H9 (cell line): ENCODE measurements around the gene RB1. TPM values are rescaled to one million over a fixed set of nuclear protein-coding genes. Genes with fewer than 3 reads are reported as not detected.

Experiments
- DNase-seq: peaks from one replicate; pipeline ENCODE4 v3.0.0-alpha.2; 2017
- H2AFZ ChIP-seq: one replicate; pipeline ENCODE4 v1.6.1; 2013; ENCODE audit warnings: mild to moderate bottlenecking, low read length, control low read depth, moderate library complexity
- H2AK5ac ChIP-seq: 2 replicates; pipeline ENCODE4 v1.6.1; 2013; ENCODE audit warnings: low read length, control low read depth, mixed read lengths; ENCODE audit not compliant: insufficient read length
- H2BK120ac ChIP-seq: one replicate; pipeline ENCODE4 v1.6.1; 2013; ENCODE audit warnings: low read depth, mild to moderate bottlenecking, low read length, control low read depth, inconsistent platforms; ENCODE audit not compliant: poor library complexity, severe bottlenecking
- H2BK12ac ChIP-seq: 2 replicates; pipeline ENCODE4 v1.6.1; 2013; ENCODE audit warnings: low read length, control low read depth, mixed read lengths, low read depth; ENCODE audit not compliant: insufficient read length
- H2BK15ac ChIP-seq: 2 replicates; pipeline ENCODE4 v1.6.1; 2013; ENCODE audit warnings: low read depth, low read length, control low read depth
- H2BK20ac ChIP-seq: one replicate; pipeline ENCODE4 v1.6.1; 2013; ENCODE audit warnings: low read depth, mild to moderate bottlenecking, low read length, control low read depth, inconsistent platforms; ENCODE audit not compliant: poor library complexity, severe bottlenecking
- H2BK5ac ChIP-seq: 2 replicates; pipeline ENCODE4 v1.6.1; 2013; ENCODE audit warnings: low read length, control low read depth, mixed read lengths; ENCODE audit not compliant: insufficient read length
- H3K14ac ChIP-seq: 2 replicates; pipeline ENCODE4 v1.6.1; 2013; ENCODE audit warnings: low read length, control low read depth; ENCODE audit not compliant: insufficient read depth
- H3K18ac ChIP-seq: 2 replicates; pipeline ENCODE4 v1.6.1; 2013; ENCODE audit warnings: low read depth, mild to moderate bottlenecking, mixed read lengths, low read length, control low read depth; ENCODE audit not compliant: insufficient read length
- H3K23ac ChIP-seq: 2 replicates; pipeline ENCODE4 v1.6.1; 2013; ENCODE audit warnings: low read length, control low read depth, mixed read lengths, low read depth; ENCODE audit not compliant: insufficient read length
- H3K23me2 ChIP-seq: 2 replicates; pipeline ENCODE4 v1.6.1; 2013; ENCODE audit warnings: low read depth, mild to moderate bottlenecking, mixed read lengths, low read length, control low read depth; ENCODE audit not compliant: insufficient read length, poor library complexity, severe bottlenecking
- H3K27ac ChIP-seq: 2 replicates; pipeline ENCODE4 v1.5.1; 2013; ENCODE audit warnings: low read length, control low read depth, mixed read lengths, low read depth; ENCODE audit not compliant: insufficient read length
- H3K27me3 ChIP-seq: 2 replicates; pipeline ENCODE4 v1.6.1; 2013; ENCODE audit warnings: low read length, control low read depth, inconsistent platforms; ENCODE audit not compliant: insufficient read depth
- H3K4ac ChIP-seq: 2 replicates; pipeline ENCODE4 v1.6.1; 2013; ENCODE audit warnings: low read depth, mild to moderate bottlenecking, control low read depth, inconsistent platforms, low read length, moderate library complexity
- H3K4me1 ChIP-seq: 2 replicates; pipeline ENCODE4 v1.6.1; 2013; ENCODE audit warnings: low read length, control low read depth, inconsistent platforms; ENCODE audit not compliant: insufficient read depth
- H3K4me2 ChIP-seq: 2 replicates; pipeline ENCODE4 v1.6.1; 2013; ENCODE audit warnings: low read length, control low read depth, mixed read lengths; ENCODE audit not compliant: insufficient read length, insufficient read depth
- H3K56ac ChIP-seq: 2 replicates; pipeline ENCODE4 v1.6.1; 2013; ENCODE audit warnings: low read depth, mild to moderate bottlenecking, mixed read lengths, low read length, control low read depth; ENCODE audit not compliant: insufficient read length
- H3K79me1 ChIP-seq: 2 replicates; pipeline ENCODE4 v1.6.1; 2013; ENCODE audit warnings: low read depth, mild to moderate bottlenecking, moderate library complexity, low read length, control low read depth, inconsistent platforms; ENCODE audit not compliant: insufficient read depth, poor library complexity, severe bottlenecking
- H3K79me2 ChIP-seq: 2 replicates; pipeline ENCODE4 v1.6.1; 2013; ENCODE audit warnings: low read length, control low read depth, inconsistent platforms; ENCODE audit not compliant: insufficient read depth
- H3K9ac ChIP-seq: 2 replicates; pipeline ENCODE4 v1.6.1; 2013; ENCODE audit warnings: low read length, control low read depth, mixed read lengths; ENCODE audit not compliant: insufficient read length; ENCODE audit errors: extremely low read depth
- H3K9me3 ChIP-seq: one replicate; pipeline ENCODE4 v1.6.1; 2013; ENCODE audit warnings: low read depth, low read length, inconsistent platforms; ENCODE audit not compliant: control insufficient read depth
- H3T11ph ChIP-seq: one replicate; pipeline ENCODE4 v1.6.1; 2013; ENCODE audit warnings: mild to moderate bottlenecking, low read length, control low read depth, inconsistent platforms
- H4K20me1 ChIP-seq: one replicate; pipeline ENCODE4 v1.6.1; 2013; ENCODE audit not compliant: control insufficient read depth, insufficient read length, insufficient read depth
- H4K5ac ChIP-seq: 2 replicates; pipeline ENCODE4 v1.6.1; 2013; ENCODE audit warnings: low read depth, mild to moderate bottlenecking, mixed read lengths, low read length, control low read depth; ENCODE audit not compliant: insufficient read length
- H4K8ac ChIP-seq: replicated peaks from 2 replicates; pipeline ENCODE4 v1.6.1; 2013; ENCODE audit warnings: low read length, control low read depth, mixed read lengths, low read depth; ENCODE audit not compliant: insufficient read length
- H4K91ac ChIP-seq: 2 replicates; pipeline ENCODE4 v1.6.1; 2013; ENCODE audit warnings: low read depth, mild to moderate bottlenecking, moderate library complexity, mixed read lengths, low read length, control low read depth; ENCODE audit not compliant: insufficient read length
- H3K27ac Mint-ChIP-seq, 3 experiments: 2 replicates in 2 of 3; 3 replicates in 1 of 3; pipeline ENCODE4 v1.8.0; 2020 to 2021; ENCODE audit warnings: mixed read lengths in 3 of 3, mild to moderate bottlenecking in 1 of 3, moderate library complexity in 1 of 3
- H3K27me3 Mint-ChIP-seq: 2 replicates; pipeline ENCODE4 v1.8.0; 2021; ENCODE audit warnings: low read depth, mild to moderate bottlenecking, moderate library complexity, mixed read lengths
- H3K36me3 Mint-ChIP-seq, 3 experiments: 2 replicates in 2 of 3; 3 replicates in 1 of 3; pipeline ENCODE4 v1.8.0; 2020 to 2021; ENCODE audit warnings: low read depth in 3 of 3, mixed read lengths in 3 of 3; ENCODE audit not compliant: insufficient read depth in 1 of 3
- H3K4me1 Mint-ChIP-seq, 2 experiments: 2 replicates each; pipeline ENCODE4 v1.8.0; 2020; ENCODE audit warnings: mixed read lengths in 2 of 2
- H3K4me3 Mint-ChIP-seq, 2 experiments: 2 replicates in 1 of 2; 3 replicates in 1 of 2; pipeline ENCODE4 v1.8.0; 2020 to 2021; ENCODE audit warnings: mild to moderate bottlenecking in 2 of 2, mixed read lengths in 2 of 2, moderate library complexity in 1 of 2
- H3K9me3 Mint-ChIP-seq, 2 experiments: 2 replicates in 1 of 2; 3 replicates in 1 of 2; pipeline ENCODE4 v1.8.0; 2020; ENCODE audit warnings: mild to moderate bottlenecking in 2 of 2, mixed read lengths in 2 of 2, moderate library complexity in 1 of 2
- WGBS: extraction: QIAGEN DNeasy Blood & Tissue Kit; methylation state at CpG from one replicate; pipeline ENCODE4 v1.1.7; 2013; ENCODE audit warnings: missing lambda C conversion rate, low lambda C conversion rate, mixed read lengths; ENCODE audit not compliant: insufficient read length; ENCODE audit errors: extremely low coverage; 5-methylcytosine and 5-hydroxymethylcytosine counted together
- total RNA-seq: library from RNA; stranded (reverse); gene quantifications from 2 replicates; pipeline ENCODE4 v1.2.1, GENCODE V29; 2021
- TF ChIP-seq, protein P1 (sequence below): fragments of 200-600 bp; sonication (generic); conservative IDR thresholded peaks from 3 replicates; pipeline ENCODE4 v1.8.0; 2021; ENCODE audit warnings: antibody characterized with exemption, mild to moderate bottlenecking

The RB1 gene
- total RNA-seq, 1 experiment from 2014 or later, result 20.5 TPM

GRCh38 chr13:48514793-48515192 lies 211.2 kb downstream of the RB1 start:
- Histone ChIP-seq H2BK12ac (no peak overlapping the region), H4K20me1 (no peaks in the 10 kb centered on the region), H3K23me2 (no peaks in the 10 kb centered on the region), H3K4ac (no peak overlapping the region), H2AK5ac (no peak overlapping the region), H4K5ac (no peak overlapping the region), H2BK5ac (no peak overlapping the region), H3K18ac (no peak overlapping the region), H2BK120ac (no peak overlapping the region), H3K27ac (no peak overlapping the region), H3K23ac (no peak overlapping the region), H3K14ac (no peak overlapping the region), H3K79me1 (no peaks in the 10 kb centered on the region), H3K9me3 (no peaks in the 10 kb centered on the region), H3K27me3 (no peaks in the 10 kb centered on the region), H4K8ac (no peak overlapping the region), H2AFZ (no peak overlapping the region), H3K79me2 (no peaks in the 10 kb centered on the region), H3K9ac (no peak overlapping the region), H3K56ac (no peak overlapping the region), H3T11ph (no peak overlapping the region), H3K4me2 (no peak overlapping the region), H2BK20ac (no peak overlapping the region), H3K4me1 (no peaks in the 10 kb centered on the region; the same call in 1 of the 2 replicates), H4K91ac (no peak overlapping the region), H2BK15ac (no peak overlapping the region)
- no peaks in the 10 kb centered on the region for H3K9me3 Mint-ChIP-seq
- peaks cover 0 to 2% of the 10 kb centered on the region in 2 experiments; a peak in 1 of 4 replicates for H3K4me1 Mint-ChIP-seq
- no peaks in the 10 kb centered on the region for H3K27me3 Mint-ChIP-seq
- H3K27ac Mint-ChIP-seq, result no peak overlapping the region
- DNase-seq, result no peak
- TF ChIP-seq, protein P1, sequence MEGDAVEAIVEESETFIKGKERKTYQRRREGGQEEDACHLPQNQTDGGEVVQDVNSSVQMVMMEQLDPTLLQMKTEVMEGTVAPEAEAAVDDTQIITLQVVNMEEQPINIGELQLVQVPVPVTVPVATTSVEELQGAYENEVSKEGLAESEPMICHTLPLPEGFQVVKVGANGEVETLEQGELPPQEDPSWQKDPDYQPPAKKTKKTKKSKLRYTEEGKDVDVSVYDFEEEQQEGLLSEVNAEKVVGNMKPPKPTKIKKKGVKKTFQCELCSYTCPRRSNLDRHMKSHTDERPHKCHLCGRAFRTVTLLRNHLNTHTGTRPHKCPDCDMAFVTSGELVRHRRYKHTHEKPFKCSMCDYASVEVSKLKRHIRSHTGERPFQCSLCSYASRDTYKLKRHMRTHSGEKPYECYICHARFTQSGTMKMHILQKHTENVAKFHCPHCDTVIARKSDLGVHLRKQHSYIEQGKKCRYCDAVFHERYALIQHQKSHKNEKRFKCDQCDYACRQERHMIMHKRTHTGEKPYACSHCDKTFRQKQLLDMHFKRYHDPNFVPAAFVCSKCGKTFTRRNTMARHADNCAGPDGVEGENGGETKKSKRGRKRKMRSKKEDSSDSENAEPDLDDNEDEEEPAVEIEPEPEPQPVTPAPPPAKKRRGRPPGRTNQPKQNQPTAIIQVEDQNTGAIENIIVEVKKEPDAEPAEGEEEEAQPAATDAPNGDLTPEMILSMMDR, result no peak
- no CpG with 5 or more reads among the region's 4 CpGs for WGBS
- no peak overlapping the region for H3K4me3 Mint-ChIP-seq
- peaks cover 0 to 5% (median 5%) of the 10 kb centered on the region in 3 experiments; a peak in 3 of 7 replicates for H3K36me3 Mint-ChIP-seq
